Keratinocyte (primary cell): ENCODE measurements around the gene MAPKAPK3.

ENCODE experiments used
- CTCF ChIP-seq, 3 experiments: IDR thresholded peaks in 1 of 3; conservative IDR thresholded peaks in 1 of 3; optimal IDR thresholded peaks in 1 of 3; 2 replicates in 2 of 3; 3 replicates in 1 of 3; pipeline versions ENCODE3 to v1.5.1; 2011; ENCODE audit warnings: low read length in 3 of 3, mild to moderate bottlenecking in 3 of 3, moderate library complexity in 2 of 3, control low read depth in 1 of 3, inconsistent platforms in 1 of 3; ENCODE audit not compliant: insufficient read depth in 2 of 3; ENCODE audit errors: extremely low read depth in 1 of 3
- EZH2 ChIP-seq: IDR thresholded peaks from one replicate; pipeline ENCODE4 v1.6.1; 2012; ENCODE audit warnings: inconsistent platforms, mild to moderate bottlenecking, low read length, moderate library complexity

- TF ChIP-seq CTCF (optimal IDR thresholded peaks at IDR 0.05 in 1 of 3, IDR thresholded peaks at IDR 0.05 in 1 of 3, conservative IDR thresholded peaks at IDR 0.05 in 1 of 3; ENCODE audit: extremely low read depth in 1 of 3, insufficient read depth in 2 of 3, low read length in 3 of 3) (peak in 1 of 3 experiments; percentile 18), EZH2 (no peak)
Observed at GRCh38 chr3:50611464-50612233, 5.3 kb upstream of the MAPKAPK3 start, which contains the start of gene CISH.
